Cardiac septum (tissue), 1 donor: Measurements from ENCODE around the gene RCBTB1. TPM values are rescaled to one million over a fixed set of nuclear protein-coding genes. Genes with fewer than 3 reads are reported as not detected.
"Not testable (repeated sequence)": the region's sequence is repeated elsewhere in the genome, so short reads cannot be mapped to it uniquely, and the experiment has no call there.

ENCODE experiments used
- DNase-seq: peaks from one replicate; pipeline ENCODE4 v3.0.0-alpha.2; 2020; ENCODE audit warnings: low spot score
- intact Hi-C: fragments of 100-400 bp; cut with DNase I; formaldehyde crosslinking; loops from one replicate; pipeline ENCODE4 v1.14.0; 2022
- total RNA-seq: library from RNA; stranded (reverse); fragmentation: NEBNext Ultra II Directional; extraction: Animal tissue kit (Norgen Biotek cat#: 25700); gene quantifications from one replicate; pipeline ENCODE4 v1.2.1, GENCODE V29; 2021
- donor health status: DM: no; HTN: no; CAD: no.

The RCBTB1 gene
- total RNA-seq, 1 donor from 2014 or later = 15.9 TPM

- no peak for DNase-seq
- intact Hi-C loops = no loop called here
Observed at GRCh38 chr13:49566461-49566860, 18.9 kb downstream of the RCBTB1 start.

- intact Hi-C loops, DNase-seq: not testable (repeated sequence)
Observed at GRCh38 chr13:49565461-49565860, 19.9 kb downstream of the RCBTB1 start.

- no peak for DNase-seq
- intact Hi-C loops = no loop called here
Observed at GRCh38 chr13:49563516-49563915, 21.8 kb downstream of the RCBTB1 start.

GRCh38 chr13:49561062-49561410 is 24.3 kb downstream of the RCBTB1 start:
- intact Hi-C loops = no loop called here
- DNase-seq = no peak

- DNase-seq = no peak
- intact Hi-C loops = no loop called here
Observed at GRCh38 chr13:49560270-49561061, 24.9 kb downstream of the RCBTB1 start.

- intact Hi-C loops = loop anchor here (10.0 kb wide), 1 partner anchor 46 kb away; no protein-coding TSS in a partner anchor
- no peak for DNase-seq
Observed at GRCh38 chr13:49559006-49559405, 26.4 kb downstream of the RCBTB1 start.

GRCh38 chr13:49554387-49554786 is 31.0 kb downstream of the RCBTB1 start:
- intact Hi-C loops = loop anchor here (10.0 kb wide), 1 partner anchor 50 kb away; no protein-coding TSS in a partner anchor

GRCh38 chr13:49553888-49554287 is 31.5 kb downstream of the RCBTB1 start:
- intact Hi-C loops = loop anchor here (10.0 kb wide), 1 partner anchor 51 kb away; no protein-coding TSS in a partner anchor
- DNase-seq = no peak

More at GRCh38 chr13:49554387-49554786, 31.0 kb downstream of the RCBTB1 start:
- DNase-seq = no peak

GRCh38 chr13:49550942-49551644 is 34.3 kb downstream of the RCBTB1 start:
- intact Hi-C loops = loop anchor here (10.0 kb wide), 1 partner anchor 54 kb away; no protein-coding TSS in a partner anchor
- no peak for DNase-seq

GRCh38 chr13:49549289-49549688 is 36.1 kb downstream of the RCBTB1 start:
- no peak for DNase-seq
- intact Hi-C loops = no loop called here

GRCh38 chr13:49546561-49546960 is 38.8 kb downstream of the RCBTB1 start:
- no peak for DNase-seq
- intact Hi-C loops = no loop called here

GRCh38 chr13:49545661-49546060 is 39.7 kb downstream of the RCBTB1 start:
- intact Hi-C loops = no loop called here
- DNase-seq = no peak

- no peak for DNase-seq
- intact Hi-C loops = no loop called here
Observed at GRCh38 chr13:49543656-49544055, 41.7 kb downstream of the RCBTB1 start.

GRCh38 chr13:49540552-49540951 is 44.8 kb downstream of the RCBTB1 start:
- DNase-seq = no peak
- intact Hi-C loops = no loop called here

GRCh38 chr13:49539746-49540145 is 45.6 kb downstream of the RCBTB1 start:
- DNase-seq = no peak
- intact Hi-C loops = no loop called here

GRCh38 chr13:49539313-49539712 is 46.0 kb downstream of the RCBTB1 start:
- intact Hi-C loops = no loop called here

GRCh38 chr13:49538404-49538803 is 47.0 kb downstream of the RCBTB1 start:
- DNase-seq = no peak
- intact Hi-C loops = no loop called here

More at GRCh38 chr13:49539313-49539712, 46.0 kb downstream of the RCBTB1 start:
- no peak for DNase-seq

- no peak for DNase-seq
Observed at GRCh38 chr13:49536144-49536873, 49.0 kb downstream of the RCBTB1 start.

GRCh38 chr13:49533591-49534269 is 51.6 kb downstream of the RCBTB1 start:
- intact Hi-C loops = no loop called here
- no peak for DNase-seq

More at GRCh38 chr13:49536144-49536873, 49.0 kb downstream of the RCBTB1 start:
- intact Hi-C loops = no loop called here
